ENCODE data around the gene UTP25.

Gene UTP25

GRCh38 chr1:209840611-209841010 lies 12.8 kb downstream of the UTP25 start:
- Mint-ChIP-seq H3K27ac (peak overlapping the region; percentile 94), H3K27me3 (no peaks in the 10 kb centered on the region), H3K4me1 (ENCODE audit: low read depth) (peaks cover 51% of the 10 kb centered on the region), H3K4me3 (peak overlapping the region; percentile 54), H3K9me3 (no peaks in the 10 kb centered on the region), H3K36me3 (ENCODE audit: low read depth) (peaks cover 95% of the 10 kb centered on the region)

GRCh38 chr1:209844695-209845407 lies 17.1 kb downstream of the UTP25 start:
- no peak overlapping the region for H3K27ac Mint-ChIP-seq
- H3K27me3 Mint-ChIP-seq, result no peaks in the 10 kb centered on the region
- H3K36me3 Mint-ChIP-seq (ENCODE audit: low read depth), result peaks cover 81% of the 10 kb centered on the region
- peaks cover 35% of the 10 kb centered on the region for H3K4me1 Mint-ChIP-seq (ENCODE audit: low read depth)
- H3K4me3 Mint-ChIP-seq, result no peak overlapping the region
- H3K9me3 Mint-ChIP-seq, result no peaks in the 10 kb centered on the region

GRCh38 chr1:209845408-209845725 lies 17.6 kb downstream of the UTP25 start:
- Mint-ChIP-seq H3K4me1 (ENCODE audit: low read depth) (peaks cover 34% of the 10 kb centered on the region), H3K36me3 (ENCODE audit: low read depth) (peaks cover 81% of the 10 kb centered on the region), H3K9me3 (no peaks in the 10 kb centered on the region), H3K4me3 (no peak overlapping the region), H3K27ac (no peak overlapping the region), H3K27me3 (no peaks in the 10 kb centered on the region)

DNA sequence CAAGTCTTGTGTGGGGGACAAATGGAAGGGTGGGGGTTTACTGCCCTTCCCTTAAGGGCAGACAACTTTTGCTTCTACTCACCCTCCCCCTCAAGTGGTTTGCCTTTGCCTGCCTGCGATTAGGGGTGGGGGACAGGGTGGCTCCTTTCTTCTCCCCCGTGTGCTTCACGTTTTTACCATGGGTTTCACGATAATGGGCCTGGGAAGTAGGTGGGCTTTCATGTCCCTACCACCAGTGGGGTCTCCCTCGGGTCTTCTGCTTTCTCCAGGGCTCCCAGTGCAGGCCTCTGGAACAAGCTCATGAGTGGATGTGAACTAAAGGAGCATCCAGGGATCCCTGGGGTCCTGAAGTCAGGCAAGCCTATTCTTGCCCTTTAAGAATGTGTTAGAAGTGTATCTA lies 21.6 kb downstream of the UTP25 start:
- Mint-ChIP-seq H3K27ac (peak overlapping the region; percentile 45), H3K4me1 (ENCODE audit: low read depth) (peaks cover 22% of the 10 kb centered on the region), H3K27me3 (no peaks in the 10 kb centered on the region), H3K4me3 (no peak overlapping the region), H3K9me3 (no peaks in the 10 kb centered on the region), H3K36me3 (ENCODE audit: low read depth) (peaks cover 74% of the 10 kb centered on the region)

GRCh38 chr1:209850342-209850979 lies 22.7 kb downstream of the UTP25 start:
- Mint-ChIP-seq H3K36me3 (ENCODE audit: low read depth) (peaks cover 73% of the 10 kb centered on the region), H3K4me1 (ENCODE audit: low read depth) (peaks cover 22% of the 10 kb centered on the region)

DNA sequence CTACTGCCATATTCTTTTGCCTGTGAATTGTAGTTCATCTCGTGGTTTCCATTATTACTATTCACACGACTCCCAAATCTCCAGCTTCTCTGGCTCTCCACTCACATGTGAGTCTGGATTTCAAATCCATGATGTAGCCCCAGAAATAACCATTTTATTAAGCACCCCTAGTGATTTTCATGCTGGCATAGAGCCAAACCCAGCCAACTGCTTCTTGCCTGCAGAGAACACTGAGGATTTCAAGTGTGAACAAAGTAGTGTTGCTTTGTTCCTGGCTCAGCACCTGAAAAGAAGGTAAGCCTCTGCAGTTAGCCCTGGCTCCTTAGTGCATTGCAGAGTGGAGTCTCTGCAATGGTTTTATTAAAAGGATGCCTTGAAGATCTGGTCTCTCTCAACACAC lies 25.9 kb downstream of the UTP25 start:
- no peaks in the 10 kb centered on the region for H3K9me3 Mint-ChIP-seq
- peak overlapping the region; percentile 33 for H3K27ac Mint-ChIP-seq
- peaks cover 60% of the 10 kb centered on the region for H3K36me3 Mint-ChIP-seq (ENCODE audit: low read depth)
- H3K4me3 Mint-ChIP-seq, result no peak overlapping the region
- H3K27me3 Mint-ChIP-seq, result no peaks in the 10 kb centered on the region
- H3K4me1 Mint-ChIP-seq (ENCODE audit: low read depth), result peaks cover 5% of the 10 kb centered on the region

More at GRCh38 chr1:209850342-209850979, 22.7 kb downstream of the UTP25 start:
- H3K27ac Mint-ChIP-seq, result peak overlapping the region; percentile 60
- H3K4me3 Mint-ChIP-seq, result no peak overlapping the region
- no peaks in the 10 kb centered on the region for H3K27me3 Mint-ChIP-seq
- no peaks in the 10 kb centered on the region for H3K9me3 Mint-ChIP-seq

GRCh38 chr1:209854196-209854595 lies 26.4 kb downstream of the UTP25 start:
- no peak overlapping the region for H3K4me3 Mint-ChIP-seq
- H3K36me3 Mint-ChIP-seq (ENCODE audit: low read depth), result peaks cover 60% of the 10 kb centered on the region
- H3K27me3 Mint-ChIP-seq, result no peaks in the 10 kb centered on the region
- no peaks in the 10 kb centered on the region for H3K9me3 Mint-ChIP-seq
- H3K27ac Mint-ChIP-seq, result no peak overlapping the region
- peaks cover 5% of the 10 kb centered on the region for H3K4me1 Mint-ChIP-seq (ENCODE audit: low read depth)

DNA sequence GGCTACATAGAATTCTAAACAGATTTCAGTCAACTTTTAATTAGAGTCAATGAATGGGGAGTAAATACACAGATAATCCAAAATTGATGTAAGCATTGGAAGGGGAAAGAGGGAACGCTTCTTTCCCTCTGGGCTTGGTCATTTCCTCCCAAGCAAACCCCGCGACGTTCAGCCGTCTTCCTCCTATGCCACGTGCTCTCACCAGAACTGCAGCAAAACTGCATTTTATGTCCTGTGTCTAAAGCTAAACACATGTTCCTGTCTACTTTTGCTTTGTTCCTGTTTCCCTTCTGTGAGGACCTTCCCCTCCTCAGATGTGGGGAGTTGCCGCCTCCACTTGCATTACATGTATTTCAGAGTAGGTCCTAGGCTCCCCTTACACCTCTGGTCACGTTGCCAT lies 27.2 kb downstream of the UTP25 start:
- H3K9me3 Mint-ChIP-seq, result no peaks in the 10 kb centered on the region
- H3K4me3 Mint-ChIP-seq, result no peak overlapping the region
- no peaks in the 10 kb centered on the region for H3K27me3 Mint-ChIP-seq
- no peak overlapping the region for H3K27ac Mint-ChIP-seq
- H3K4me1 Mint-ChIP-seq (ENCODE audit: low read depth), result peaks cover 4% of the 10 kb centered on the region
- H3K36me3 Mint-ChIP-seq (ENCODE audit: low read depth), result peaks cover 54% of the 10 kb centered on the region

DNA sequence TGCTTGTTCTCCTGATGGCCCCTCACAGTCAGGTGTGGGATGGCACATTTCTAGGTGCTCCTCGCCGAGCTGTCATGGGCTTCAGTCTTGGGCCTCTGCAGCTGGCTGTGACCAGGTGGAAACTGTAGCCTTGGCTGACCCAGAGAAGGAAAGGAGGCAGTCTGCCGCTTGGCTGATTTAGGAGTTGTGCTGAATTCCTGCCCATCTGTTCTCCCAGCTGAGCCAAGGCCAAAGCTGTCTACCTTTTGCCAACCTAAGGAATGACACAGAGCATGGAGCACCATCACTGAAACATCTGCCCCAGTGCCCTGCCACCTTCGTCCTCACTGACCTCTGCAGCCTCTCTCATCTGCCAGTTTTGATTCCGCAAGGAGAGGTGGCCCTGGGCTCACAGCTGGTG lies 27.9 kb downstream of the UTP25 start:
- Mint-ChIP-seq H3K9me3 (no peaks in the 10 kb centered on the region), H3K36me3 (ENCODE audit: low read depth) (peaks cover 48% of the 10 kb centered on the region), H3K27ac (no peak overlapping the region), H3K4me1 (ENCODE audit: low read depth) (no peaks in the 10 kb centered on the region), H3K4me3 (no peak overlapping the region), H3K27me3 (no peaks in the 10 kb centered on the region)

GRCh38 chr1:209858561-209859103 lies 30.9 kb downstream of the UTP25 start:
- H3K9me3 Mint-ChIP-seq, result no peaks in the 10 kb centered on the region
- H3K27me3 Mint-ChIP-seq, result peaks cover 3% of the 10 kb centered on the region
- peaks cover 22% of the 10 kb centered on the region for H3K36me3 Mint-ChIP-seq (ENCODE audit: low read depth)
- no peaks in the 10 kb centered on the region for H3K4me1 Mint-ChIP-seq (ENCODE audit: low read depth)
- no peak overlapping the region for H3K27ac Mint-ChIP-seq
- no peak overlapping the region for H3K4me3 Mint-ChIP-seq

- Mint-ChIP-seq H3K4me3 (no peak overlapping the region), H3K27ac (no peak overlapping the region), H3K9me3 (no peaks in the 10 kb centered on the region), H3K27me3 (peaks cover 3% of the 10 kb centered on the region), H3K4me1 (ENCODE audit: low read depth) (no peaks in the 10 kb centered on the region), H3K36me3 (ENCODE audit: low read depth) (peaks cover 13% of the 10 kb centered on the region)
These were observed 32.6 kb downstream of the UTP25 start for GRCh38 chr1:209860293-209860881.

DNA sequence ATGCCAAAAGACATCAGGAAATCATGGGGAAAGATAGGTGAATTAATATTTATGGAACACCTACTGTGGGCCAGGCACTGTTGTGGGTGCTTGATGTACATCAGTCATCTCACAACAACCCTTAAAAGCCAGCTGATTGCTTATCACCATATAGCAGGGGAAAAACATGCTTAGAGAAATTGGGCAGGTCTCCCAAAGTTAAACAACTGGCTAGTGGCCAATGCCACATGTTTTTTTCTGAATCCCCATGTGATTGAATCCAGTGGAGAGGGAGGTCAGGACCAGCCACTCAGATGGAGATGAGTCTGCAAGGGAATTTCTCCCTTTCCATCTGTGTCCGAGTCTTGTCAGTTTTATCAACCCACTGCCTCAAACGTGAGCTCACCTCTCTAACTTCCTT lies 33.5 kb downstream of the UTP25 start:
- H3K36me3 Mint-ChIP-seq (ENCODE audit: low read depth), result peaks cover 13% of the 10 kb centered on the region
- peaks cover 7% of the 10 kb centered on the region for H3K27me3 Mint-ChIP-seq
- no peak overlapping the region for H3K27ac Mint-ChIP-seq
- no peaks in the 10 kb centered on the region for H3K9me3 Mint-ChIP-seq
- H3K4me3 Mint-ChIP-seq, result no peak overlapping the region
- H3K4me1 Mint-ChIP-seq (ENCODE audit: low read depth), result no peaks in the 10 kb centered on the region

DNA sequence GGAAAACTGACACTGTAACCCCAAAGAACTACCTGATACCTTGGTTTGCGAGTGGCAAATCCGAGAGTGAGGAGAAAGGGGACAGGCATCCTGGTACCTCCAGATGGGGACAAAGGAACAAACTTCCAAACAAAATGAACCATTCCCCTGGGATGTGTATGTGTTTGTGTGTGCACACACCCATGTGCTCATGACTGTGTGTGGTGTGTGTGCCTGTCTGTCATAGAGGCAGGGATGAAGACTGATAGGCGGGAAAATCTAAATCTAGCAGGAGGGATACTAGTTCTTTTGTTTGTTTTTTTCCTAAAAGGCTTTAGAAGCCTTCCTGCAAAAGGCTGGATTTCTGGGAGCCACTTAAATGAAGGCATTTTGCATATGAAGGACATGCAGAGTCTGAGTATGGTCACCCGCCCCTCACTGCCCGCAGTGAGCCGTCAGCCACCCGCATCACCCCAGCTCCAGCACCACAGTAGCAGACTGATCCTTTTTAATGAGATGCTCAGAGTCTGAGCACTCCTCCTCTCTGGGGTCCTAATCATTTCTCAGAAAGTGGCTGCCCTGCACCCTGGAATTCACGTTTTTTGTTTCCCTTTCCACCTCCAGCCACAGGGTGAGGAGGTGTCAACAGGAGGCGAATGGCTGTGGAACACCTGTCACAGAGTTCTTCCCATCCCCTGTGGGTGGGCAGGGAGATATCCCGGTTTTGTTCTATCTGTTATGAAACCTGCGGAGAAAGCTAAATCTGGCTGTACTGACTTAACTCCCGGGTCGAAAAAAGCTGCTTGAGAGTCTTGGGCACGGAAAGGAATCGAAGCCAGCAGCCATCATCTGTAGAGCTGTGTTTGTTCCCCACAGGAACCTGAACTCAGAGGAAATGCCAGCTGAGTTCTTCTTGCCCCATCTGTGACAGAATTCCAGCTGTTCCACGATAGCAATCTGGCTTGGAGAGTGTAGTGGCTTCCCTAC lies 34.9 kb downstream of the UTP25 start:
- H3K27me3 Mint-ChIP-seq, result peaks cover 11% of the 10 kb centered on the region
- peaks cover 6% of the 10 kb centered on the region for H3K36me3 Mint-ChIP-seq (ENCODE audit: low read depth)
- H3K9me3 Mint-ChIP-seq, result peaks cover 4% of the 10 kb centered on the region
- no peak overlapping the region for H3K4me3 Mint-ChIP-seq
- H3K27ac Mint-ChIP-seq, result no peak overlapping the region
- H3K4me1 Mint-ChIP-seq (ENCODE audit: low read depth), result no peaks in the 10 kb centered on the region

GRCh38 chr1:209863766-209864485 lies 36.2 kb downstream of the UTP25 start:
- H3K4me1 Mint-ChIP-seq (ENCODE audit: low read depth), result no peaks in the 10 kb centered on the region
- H3K4me3 Mint-ChIP-seq, result no peak overlapping the region
- H3K27me3 Mint-ChIP-seq, result peaks cover 18% of the 10 kb centered on the region
- H3K36me3 Mint-ChIP-seq (ENCODE audit: low read depth), result no peaks in the 10 kb centered on the region
- H3K27ac Mint-ChIP-seq, result no peak overlapping the region
- H3K9me3 Mint-ChIP-seq, result peaks cover 4% of the 10 kb centered on the region

Measured in stimulated activated naive CD8-positive, alpha-beta T cell treated with anti-CD3 and anti-CD28 coated beads, Interleukin-15, Interleukin-2, amounts not matched to agents 100 ng/mL and 50 ng/mL, for 24 hours (primary cell).